Fibroblast of villous mesenchyme (primary cell): Measurements from ENCODE around the gene MINDY3. TPM values are rescaled to one million over a fixed set of nuclear protein-coding genes. Genes with fewer than 3 reads are reported as not detected.

ENCODE experiments used
- DNase-seq: peaks from one replicate; pipeline ENCODE4 v3.0.0-alpha.2; 2010; ENCODE audit warnings: low read depth
- H3K4me3 ChIP-seq: 2 replicates; pipeline ENCODE4 v1.5.1; 2011; ENCODE audit warnings: low read depth, mild to moderate bottlenecking, low read length
- CTCF ChIP-seq: IDR thresholded peaks from 2 replicates; pipeline ENCODE4 v1.5.1; 2012; ENCODE audit warnings: low read depth, mild to moderate bottlenecking, low read length; ENCODE audit not compliant: insufficient read depth
- total RNA-seq: library from RNA; depleted of rRNA; stranded (reverse); fragments of >200 nt; gene quantifications from 2 replicates; pipeline ENCODE4 v1.2.3, GENCODE V29; 2012

Gene MINDY3
- total RNA-seq, 1 donor: 39.7 TPM

- no peak for DNase-seq
- no peak overlapping the region for H3K4me3 ChIP-seq
- no peak for TF ChIP-seq CTCF
These were observed 12.8 kb downstream of the MINDY3 start for GRCh38 chr10:15847481-15847880.

GRCh38 chr10:15844517-15844916 lies 15.8 kb downstream of the MINDY3 start:
- H3K4me3 ChIP-seq: no peak overlapping the region
- no peak for DNase-seq
- no peak for TF ChIP-seq CTCF

- no peak for DNase-seq
- no peak for TF ChIP-seq CTCF
These were observed 16.6 kb downstream of the MINDY3 start for GRCh38 chr10:15843695-15844094.

GRCh38 chr10:15842556-15843169 lies 17.6 kb downstream of the MINDY3 start:
- no peak overlapping the region for H3K4me3 ChIP-seq
- TF ChIP-seq CTCF: no peak
- peak; percentile 42 for DNase-seq

More at GRCh38 chr10:15843695-15844094, 16.6 kb downstream of the MINDY3 start:
- H3K4me3 ChIP-seq: no peak overlapping the region

- no peak for TF ChIP-seq CTCF
- H3K4me3 ChIP-seq: no peak overlapping the region
- no peak for DNase-seq
These were observed 18.6 kb downstream of the MINDY3 start for GRCh38 chr10:15841696-15842095.

GRCh38 chr10:15836807-15837206 lies 23.5 kb downstream of the MINDY3 start:
- H3K4me3 ChIP-seq: no peak overlapping the region
- DNase-seq: no peak
- no peak for TF ChIP-seq CTCF

GRCh38 chr10:15829495-15829894 lies 30.8 kb downstream of the MINDY3 start:
- DNase-seq: no peak
- TF ChIP-seq CTCF: no peak
- no peak overlapping the region for H3K4me3 ChIP-seq
